Testis (tissue), 3 donors: Measurements from ENCODE around the gene SFTPB. TPM values are rescaled to one million over a fixed set of nuclear protein-coding genes. Genes with fewer than 3 reads are reported as not detected.

ENCODE experiments used
- DNase-seq: peaks from one replicate; pipeline ENCODE4 v3.0.0-alpha.2; 2019
- H3K27ac ChIP-seq, 2 donors: fragments of 200-600 bp; sonication (generic); one replicate each; pipeline ENCODE4 v1.5.1; 2019
- H3K27me3 ChIP-seq: fragments of 200-600 bp; sonication (generic); one replicate; pipeline ENCODE4 v1.5.1; 2019
- H3K36me3 ChIP-seq: fragments of 200-600 bp; sonication (generic); one replicate; pipeline ENCODE4 v1.5.1; 2017; ENCODE audit warnings: low read depth; ENCODE audit errors: missing control alignments
- H3K4me1 ChIP-seq: fragments of 200-600 bp; sonication (generic); one replicate; pipeline ENCODE4 v1.5.1; 2019
- H3K4me3 ChIP-seq, 2 donors: fragments of 200-600 bp; sonication (generic); one replicate each; pipeline ENCODE4 v1.5.1; 2017 to 2019
- H3K9me3 ChIP-seq: fragments of 200-600 bp; sonication (generic); one replicate; pipeline ENCODE4 v1.5.1; 2017
- CTCF ChIP-seq, 3 experiments: fragments of 450-650 bp in 2 of 3; fragments of 200-600 bp in 1 of 3; sonication (generic) in 1 of 3; IDR thresholded peaks; one replicate each; pipeline ENCODE4 v1.5.1; 2016 to 2019; ENCODE audit warnings: antibody characterized with exemption in 3 of 3, mild to moderate bottlenecking in 2 of 3, moderate library complexity in 1 of 3
- POLR2A ChIP-seq: fragments of 450-650 bp; IDR thresholded peaks from one replicate; pipeline ENCODE4 v1.6.1; 2017; ENCODE audit warnings: antibody characterized with exemption, mild to moderate bottlenecking, moderate library complexity
- WGBS, 2 donors: methylation state at CpG; one replicate each; pipeline ENCODE4 v1.1.5; 2018; 5-methylcytosine and 5-hydroxymethylcytosine counted together
- intact Hi-C: fragments of 100-400 bp; cut with DNase I; formaldehyde crosslinking; loops from one replicate; pipeline ENCODE4 v1.15.1; 2023; ENCODE audit warnings: low total_unique reads
- polyA plus RNA-seq: library from polyadenylated mRNA; stranded (reverse); fragments of 350-450 nt; fragmentation: Illumina TruSeq; extraction: RNeasy Lipid Tissue Mini Kit (QIAGEN cat#74804); gene quantifications from one replicate; pipeline ENCODE4 v1.2.3, GENCODE V29; 2014; ENCODE audit warnings: low read depth, low replicate concordance; ENCODE audit not compliant: insufficient read depth
- total RNA-seq, 2 donors: library from RNA; depleted of rRNA; stranded (reverse); fragments of >200 nt; gene quantifications; one replicate each; pipeline ENCODE4 v1.2.3, GENCODE V29; 2016

SFTPB gene
- total and polyA plus RNA-seq, 3 donors from 2014 or later, result 0.25 to 0.36 TPM; not detected in 1

- Histone ChIP-seq H3K36me3 (no peaks in the 10 kb centered on the region), H3K27ac (no peak overlapping the region), H3K4me1 (no peaks in the 10 kb centered on the region), H3K27me3 (no peaks in the 10 kb centered on the region), H3K4me3 (no peak overlapping the region), H3K9me3 (no peaks in the 10 kb centered on the region)
- WGBS, 2 donors, result 51 to 56% methylated on average over 2 of the region's 2 CpGs
- intact Hi-C loops, result no loop called here
- DNase-seq, result no peak
- TF ChIP-seq POLR2A, result no peak
- TF ChIP-seq CTCF (IDR thresholded peaks at IDR 0.05), result no peak
These were observed 29.7 kb upstream of the SFTPB start for GRCh38 chr2:85697716-85698115.

- H3K4me3 ChIP-seq, result no peak overlapping the region
- DNase-seq, result no peak
- H3K36me3 ChIP-seq, result no peaks in the 10 kb centered on the region
- intact Hi-C loops, result no loop called here
- no peaks in the 10 kb centered on the region for H3K27me3 ChIP-seq
- H3K9me3 ChIP-seq, result no peaks in the 10 kb centered on the region
- TF ChIP-seq CTCF (IDR thresholded peaks at IDR 0.05) (no peak), POLR2A (no peak)
- no peak overlapping the region for H3K27ac ChIP-seq
- 80% methylated on average over 3 of the region's 3 CpGs; no CpG with 5 or more reads in 1 of the 2 donors for WGBS, 2 donors
- H3K4me1 ChIP-seq, result no peaks in the 10 kb centered on the region
These were observed 29.1 kb upstream of the SFTPB start for GRCh38 chr2:85697096-85697495.

GRCh38 chr2:85695691-85696668 is 28.0 kb upstream of the SFTPB start:
- no peaks in the 10 kb centered on the region for H3K27me3 ChIP-seq
- no peaks in the 10 kb centered on the region for H3K9me3 ChIP-seq
- H3K4me3 ChIP-seq, result no peak overlapping the region
- intact Hi-C loops, result no loop called here
- TF ChIP-seq CTCF (IDR thresholded peaks at IDR 0.05) (no peak), POLR2A (no peak)
- 89 to 93% methylated on average over 5 to 12 of the region's 12 CpGs for WGBS, 2 donors
- no peaks in the 10 kb centered on the region for H3K4me1 ChIP-seq
- no peak for DNase-seq
- no peak overlapping the region for H3K27ac ChIP-seq
- no peaks in the 10 kb centered on the region for H3K36me3 ChIP-seq

- no peak for TF ChIP-seq POLR2A
- TF ChIP-seq CTCF (IDR thresholded peaks at IDR 0.05), result no peak
- DNase-seq, result no peak
- Histone ChIP-seq H3K4me3 (no peak overlapping the region), H3K36me3 (no peaks in the 10 kb centered on the region), H3K27me3 (no peaks in the 10 kb centered on the region), H3K4me1 (no peaks in the 10 kb centered on the region), H3K27ac (no peak overlapping the region), H3K9me3 (no peaks in the 10 kb centered on the region)
- intact Hi-C loops, result no loop called here
- 85 to 95% methylated on average over 7 to 11 of the region's 11 CpGs for WGBS, 2 donors
These were observed 27.1 kb upstream of the SFTPB start for GRCh38 chr2:85695121-85695520.
